Kidney capillary endothelial cell (primary cell): ENCODE data around the gene PDRG1.
A peak's percentile ranks its signal among the peaks of the same experiment; 100 is the strongest.
"Not testable (repeated sequence)": the region's sequence is repeated elsewhere in the genome, so short reads cannot be mapped to it uniquely, and the experiment has no call there.

ENCODE experiments used
- DNase-seq: peaks from one replicate; pipeline ENCODE4 v3.0.0-alpha.2; 2018; ENCODE audit warnings: low spot score

The PDRG1 gene

GRCh38 chr20:31966991-31967655 lies 15.3 kb upstream of the PDRG1 start:
- DNase-seq = no peak

GRCh38 chr20:31963889-31964288 lies 12.0 kb upstream of the PDRG1 start:
- DNase-seq = no peak

- no peak for DNase-seq
These were observed 10.9 kb upstream of the PDRG1 start for GRCh38 chr20:31962761-31963160.

- DNase-seq = no peak
These were observed 5.0 kb upstream of the PDRG1 start for GRCh38 chr20:31956556-31957526.

- no peak for DNase-seq
These were observed 2.7 kb upstream of the PDRG1 start for GRCh38 chr20:31954500-31954899.

GRCh38 chr20:31953556-31954148 lies 1.8 kb upstream of the PDRG1 start:
- no peak for DNase-seq

GRCh38 chr20:31951203-31951529 lies 680 bp downstream of the PDRG1 start:
- no peak for DNase-seq

GRCh38 chr20:31949877-31950646 lies 1.8 kb downstream of the PDRG1 start:
- DNase-seq = no peak

GRCh38 chr20:31948008-31948407 lies 3.8 kb downstream of the PDRG1 start:
- no peak for DNase-seq

- no peak for DNase-seq
These were observed 6.1 kb downstream of the PDRG1 start for GRCh38 chr20:31945785-31946184.

- no peak for DNase-seq
These were observed 6.5 kb downstream of the PDRG1 start for GRCh38 chr20:31945319-31945718.

- no peak for DNase-seq
These were observed 8.8 kb downstream of the PDRG1 start for GRCh38 chr20:31943052-31943471.

- no peak for DNase-seq
These were observed 12.2 kb downstream of the PDRG1 start for GRCh38 chr20:31939661-31940060.

- DNase-seq = no peak
These were observed 14.0 kb downstream of the PDRG1 start for GRCh38 chr20:31937820-31938219.

GRCh38 chr20:31936420-31936819 lies 15.4 kb downstream of the PDRG1 start:
- no peak for DNase-seq

- DNase-seq = peak; percentile 36
These were observed 16.7 kb downstream of the PDRG1 start for GRCh38 chr20:31934968-31935764.

- DNase-seq = no peak
These were observed 17.4 kb downstream of the PDRG1 start for GRCh38 chr20:31934491-31934890.

GRCh38 chr20:31933698-31934097 lies 18.1 kb downstream of the PDRG1 start:
- no peak for DNase-seq

GRCh38 chr20:31930779-31931178 lies 21.1 kb downstream of the PDRG1 start:
- no peak for DNase-seq

- not testable (repeated sequence) for DNase-seq
These were observed 22.2 kb downstream of the PDRG1 start for GRCh38 chr20:31929631-31930030.

- no peak for DNase-seq
These were observed 24.2 kb downstream of the PDRG1 start for GRCh38 chr20:31927627-31928159.
